DMS 273 (cell line): ENCODE measurements around the gene NGDN.

Experiments
- DNase-seq: peaks from one replicate; lab custom pipeline; 2025; ENCODE audit not compliant: unreplicated experiment; lab: John Stamatoyannopoulos, UW

The NGDN gene

GRCh38 chr14:23520899-23521533 lies 51.5 kb downstream of the NGDN start:
- no peak for DNase-seq

- no peak for DNase-seq
Measured at GRCh38 chr14:23521785-23522640, 52.5 kb downstream of the NGDN start.

- DNase-seq, result no peak
Measured at GRCh38 chr14:23522643-23523198, 53.2 kb downstream of the NGDN start.

- no peak for DNase-seq
Measured at GRCh38 chr14:23523229-23524016, 53.9 kb downstream of the NGDN start.

GRCh38 chr14:23524954-23525353 lies 55.5 kb downstream of the NGDN start:
- no peak for DNase-seq

GRCh38 chr14:23525611-23526010 lies 56.1 kb downstream of the NGDN start:
- DNase-seq, result no peak
